K562 (cell line): ENCODE data around the gene LSR. TPM values are rescaled to one million over a fixed set of nuclear protein-coding genes. Genes with fewer than 3 reads are reported as not detected.
A peak's percentile ranks its signal among the peaks of the same experiment; 100 is the strongest.

Experiments
- BCLAF1 ChIP-seq, 2 experiments: fragments of 450-650 bp in 1 of 2; IDR thresholded peaks; 2 replicates each; pipeline ENCODE4 v1.6.1; 2011 to 2017; ENCODE audit warnings: low read depth in 2 of 2, antibody characterized with exemption in 1 of 2, borderline replicate concordance in 1 of 2, low read length in 1 of 2, mild to moderate bottlenecking in 1 of 2, mixed read lengths in 1 of 2; ENCODE audit not compliant: control insufficient read depth in 1 of 2
- ELK3 ChIP-seq: fragments of 450-650 bp; formaldehyde crosslinking; IDR thresholded peaks from 2 replicates; pipeline ENCODE4 v1.4.0; 2020; ENCODE audit warnings: mild to moderate bottlenecking
- ERF ChIP-seq: fragments of 450-650 bp; formaldehyde crosslinking; IDR thresholded peaks from 2 replicates; pipeline ENCODE4 v1.4.0; 2020; ENCODE audit warnings: mild to moderate bottlenecking, mixed read lengths
- ETS2 ChIP-seq: IDR thresholded peaks from 2 replicates; pipeline ENCODE4 v1.6.1; 2016; ENCODE audit warnings: borderline replicate concordance, missing genetic modification characterization, mild to moderate bottlenecking, moderate library complexity, missing compliant biosample characterization; ENCODE audit not compliant: poor library complexity, severe bottlenecking
- GTF2B ChIP-seq: IDR thresholded peaks from 2 replicates; pipeline ENCODE4 v1.6.1; 2011; ENCODE audit not compliant: insufficient read length; ENCODE audit errors: extremely low read depth
- KDM4B ChIP-seq, 2 experiments: fragments of 450-650 bp in 1 of 2; sonication (generic) in 1 of 2; IDR thresholded peaks; 2 replicates each; pipeline ENCODE4 v1.6.1; 2016 to 2017; ENCODE audit warnings: borderline replicate concordance in 2 of 2, antibody characterized with exemption in 1 of 2, low read depth in 1 of 2, mild to moderate bottlenecking in 1 of 2
- KHSRP ChIP-seq: fragments of 450-650 bp; IDR thresholded peaks from 2 replicates; pipeline ENCODE4 v1.6.1; 2017
- KLF1 ChIP-seq: fragments of 450-650 bp; IDR thresholded peaks from 2 replicates; pipeline ENCODE4 v1.6.1; 2016; ENCODE audit warnings: missing genetic modification characterization, missing compliant biosample characterization
- MXD1 ChIP-seq: fragments of 250-450 bp; sonication (Bioruptor Pico); IDR thresholded peaks from 2 replicates; pipeline ENCODE4 v1.8.0; 2021; ENCODE audit warnings: borderline replicate concordance, mild to moderate bottlenecking, moderate library complexity; ENCODE audit not compliant: poor library complexity, severe bottlenecking
- PHTF2 ChIP-seq: fragments of 250-450 bp; sonication (Bioruptor Pico); IDR thresholded peaks from 2 replicates; pipeline ENCODE4 v1.5.0; 2021; ENCODE audit warnings: mild to moderate bottlenecking
- POLR2B ChIP-seq: fragments of 450-650 bp; IDR thresholded peaks from 2 replicates; pipeline ENCODE4 v1.6.1; 2018; ENCODE audit warnings: low read depth; ENCODE audit not compliant: partially characterized antibody
- RHOXF2B ChIP-seq: fragments of 250-450 bp; sonication (Bioruptor Pico); conservative IDR thresholded peaks from 2 replicates; pipeline ENCODE4 v1.5.1; 2021
- SMAD3 ChIP-seq: fragments of 450-650 bp; formaldehyde crosslinking; conservative IDR thresholded peaks from 2 replicates; pipeline ENCODE4 v1.4.0; 2020; ENCODE audit warnings: mild to moderate bottlenecking
- SREBF2 ChIP-seq: sonication (generic); formaldehyde crosslinking; IDR thresholded peaks from 2 replicates; pipeline ENCODE4 v1.4.0; 2020; ENCODE audit warnings: mild to moderate bottlenecking, missing genetic modification reagents
- TOE1 ChIP-seq, 2 experiments: fragments of 450-650 bp in 1 of 2; sonication (generic) in 1 of 2; formaldehyde crosslinking in 1 of 2; IDR thresholded peaks; 2 replicates each; pipeline versions ENCODE4 v1.7.1 to v1.8.0; 2016 to 2022; ENCODE audit warnings: borderline replicate concordance in 2 of 2, mild to moderate bottlenecking in 2 of 2, antibody characterized with exemption in 1 of 2, inconsistent platforms in 1 of 2, low read depth in 1 of 2, missing genetic modification reagents in 1 of 2, moderate library complexity in 1 of 2
- YBX1 ChIP-seq: fragments of 450-650 bp; IDR thresholded peaks from 2 replicates; pipeline ENCODE4 v1.7.1; 2016; ENCODE audit warnings: mild to moderate bottlenecking
- ZBTB12 ChIP-seq: fragments of 250-450 bp; sonication (Bioruptor Pico); IDR thresholded peaks from 2 replicates; pipeline ENCODE4 v1.4.0; 2020
- ZNF436 ChIP-seq: fragments of 250-450, 450-650 bp; sonication (Bioruptor Pico); formaldehyde crosslinking; IDR thresholded peaks from 2 replicates; pipeline ENCODE4 v1.7.0; 2020; ENCODE audit warnings: mild to moderate bottlenecking
- ZNF584 ChIP-seq: fragments of 200-800 bp; sonication (Bioruptor generic); IDR thresholded peaks from 2 replicates; pipeline ENCODE4 v1.6.1; 2016; ENCODE audit warnings: low read depth, mild to moderate bottlenecking, missing genetic modification characterization, missing compliant biosample characterization
- polyA plus RNA-seq, 8 experiments: library from polyadenylated mRNA; depleted of rRNA in 4 of 8; stranded (reverse) in 5 of 8; unstranded in 3 of 8; fragments of >200 nt; fragmentation: Nextera tagmentation in 2 of 8; fragmentation: Illumina TruSeq in 1 of 8; extraction: Ambion mirVana in 2 of 8; extraction: Trizol in 1 of 8; gene quantifications; 2 replicates each; pipeline versions ENCODE4 v1.2.1 to v1.2.3, GENCODE V29; 2011 to 2014; ENCODE audit warnings: inconsistent platforms in 1 of 8, missing spikeins in 1 of 8
- total RNA-seq, 7 experiments: library from RNA; depleted of rRNA in 6 of 7; stranded (reverse); fragments of >200 nt in 6 of 7; fragmentation: Illumina TruSeq in 2 of 7; extraction: Trizol in 2 of 7; gene quantifications; 2 replicates each; pipeline versions ENCODE4 v1.2.1 to v1.2.3, GENCODE V29; 2011 to 2021; ENCODE audit warnings: low replicate concordance in 1 of 7

Gene LSR
- total and polyA plus RNA-seq, 9 of the 15 experiments (the other 6 are each of a cell fraction or from before 2014, with no cell fraction given) = 0.44 to 87.9 (median 28.0) TPM

GRCh38 chr19:35204799-35205732 lies 43.7 kb upstream of the LSR start (continued):
- TF ChIP-seq ELK3 (CRISPR knock-in tag) = peak; percentile 84
- no peak for TF ChIP-seq GTF2B
- peak; percentile 68; the same call in 1 of the 2 replicates for TF ChIP-seq TOE1 (IDR thresholded peaks at IDR 0.05; ENCODE audit: borderline replicate concordance)
- no peak for TF ChIP-seq TOE1 (CRISPR knock-in tag; IDR thresholded peaks at IDR 0.05; ENCODE audit: borderline replicate concordance, low read depth)
- TF ChIP-seq ZBTB12 (CRISPR knock-in tag) = peak; percentile 84
- TF ChIP-seq BCLAF1 (IDR thresholded peaks at IDR 0.05; ENCODE audit: borderline replicate concordance in 1 of 2, control insufficient read depth in 1 of 2, low read depth in 2 of 2, low read length in 1 of 2) = no peak
- peak; percentile 57 for TF ChIP-seq POLR2B
- TF ChIP-seq KDM4B (IDR thresholded peaks at IDR 0.05; ENCODE audit: borderline replicate concordance in 2 of 2, low read depth in 1 of 2) = peak in 1 of 2 experiments; percentile 76; a peak in 1 of 4 replicates
- TF ChIP-seq YBX1 = no peak
- peak; percentile 97 for TF ChIP-seq ZNF584 (CRISPR knock-in tag)
- TF ChIP-seq PHTF2 (CRISPR knock-in tag) = peak; percentile 83; the same call in 1 of the 2 replicates
- TF ChIP-seq KHSRP = no peak
- peak; percentile 78 for TF ChIP-seq KLF1 (tag)
- TF ChIP-seq MXD1 (CRISPR knock-in tag) = peak; percentile 25
- peak; percentile 95 for TF ChIP-seq SMAD3 (CRISPR knock-in tag)
- TF ChIP-seq ERF (CRISPR knock-in tag) = peak; percentile 98
- peak; percentile 88 for TF ChIP-seq ZNF436 (CRISPR knock-in tag)
- no peak for TF ChIP-seq SREBF2
- TF ChIP-seq RHOXF2B (CRISPR knock-in tag) = peak; percentile 92
- peak; percentile 89 for TF ChIP-seq ETS2 (tag)
